SK-N-SH treated with all-trans-retinoic acid at 6 μM for 48 hours (cell line): ENCODE data around the gene SAMD8.
"Not testable (repeated sequence)": the region's sequence is repeated elsewhere in the genome, so short reads cannot be mapped to it uniquely, and the experiment has no call there.

ENCODE experiments used
- ATAC-seq: fragments of 200-7000 bp; cut with Tn5 transposase; 3 replicates; pipeline ENCODE4 v1.9.1; 2020; ENCODE audit warnings: mild to moderate bottlenecking, moderate library complexity
- ARNTL ChIP-seq: fragments of 450-650 bp; formaldehyde crosslinking; IDR thresholded peaks from 2 replicates; pipeline ENCODE4 v1.5.0; 2020; ENCODE audit warnings: low read depth, mild to moderate bottlenecking, moderate library complexity, borderline replicate concordance
- BACH2 ChIP-seq: fragments of 250-450 bp; sonication (Bioruptor Pico); IDR thresholded peaks from 2 replicates; pipeline ENCODE4 v1.9.0; 2021; ENCODE audit warnings: mild to moderate bottlenecking, borderline replicate concordance
- CSDC2 ChIP-seq: fragments of 250-450 bp; sonication (Bioruptor Pico); IDR thresholded peaks from 2 replicates; pipeline ENCODE4 v1.5.0; 2020; ENCODE audit warnings: mild to moderate bottlenecking, moderate library complexity
- ESRRG ChIP-seq: fragments of 250-450 bp; sonication (Bioruptor Pico); IDR thresholded peaks from 2 replicates; pipeline ENCODE4 v1.6.1; 2021; ENCODE audit warnings: mild to moderate bottlenecking
- GLIS3 ChIP-seq: fragments of 250-450 bp; sonication (Bioruptor Pico); IDR thresholded peaks from 2 replicates; pipeline ENCODE4 v1.5.0; 2020; ENCODE audit warnings: mild to moderate bottlenecking, moderate library complexity
- ISL1 ChIP-seq: fragments of 250-450 bp; sonication (Bioruptor Pico); IDR thresholded peaks from 2 replicates; pipeline ENCODE4 v2.1.2; 2022; ENCODE audit warnings: mild to moderate bottlenecking, moderate library complexity
- OSR1 ChIP-seq: fragments of 250-450 bp; sonication (Bioruptor Pico); IDR thresholded peaks from 2 replicates; pipeline ENCODE4 v1.8.0; 2022; ENCODE audit warnings: moderate library complexity, mild to moderate bottlenecking, inconsistent platforms
- PPARA ChIP-seq: fragments of 250-450 bp; sonication (Bioruptor Pico); IDR thresholded peaks from 2 replicates; pipeline ENCODE4 v1.5.0; 2020; ENCODE audit warnings: mild to moderate bottlenecking, borderline replicate concordance
- RARB ChIP-seq: fragments of 250-450 bp; sonication (Bioruptor Pico); IDR thresholded peaks from 2 replicates; pipeline ENCODE4 v1.8.0; 2021; ENCODE audit warnings: mild to moderate bottlenecking, moderate library complexity
- SNAI2 ChIP-seq: fragments of 250-450 bp; sonication (Bioruptor Pico); IDR thresholded peaks from 2 replicates; pipeline ENCODE4 v1.5.0; 2020; ENCODE audit warnings: mild to moderate bottlenecking, moderate library complexity
- TCF4 ChIP-seq: fragments of 250-450 bp; sonication (Bioruptor Pico); IDR thresholded peaks from 2 replicates; pipeline ENCODE4 v1.8.0; 2021; ENCODE audit warnings: mild to moderate bottlenecking, moderate library complexity, borderline replicate concordance
- ZC3H10 ChIP-seq: fragments of 250-450 bp; sonication (Bioruptor Pico); IDR thresholded peaks from 2 replicates; pipeline ENCODE4 v1.5.1; 2021; ENCODE audit warnings: mild to moderate bottlenecking, moderate library complexity
- ZFP3 ChIP-seq: fragments of 250-450 bp; sonication (Bioruptor Pico); IDR thresholded peaks from 2 replicates; pipeline ENCODE4 v1.5.0; 2020; ENCODE audit warnings: mild to moderate bottlenecking, moderate library complexity
- ZFP30 ChIP-seq: fragments of 450-650 bp; formaldehyde crosslinking; IDR thresholded peaks from 2 replicates; pipeline ENCODE4 v1.5.0; 2022; ENCODE audit warnings: mild to moderate bottlenecking, moderate library complexity
- ZNF565 ChIP-seq: fragments of 450-650 bp; formaldehyde crosslinking; conservative IDR thresholded peaks from 2 replicates; pipeline ENCODE4 v1.5.0; 2020; ENCODE audit warnings: low read depth, mild to moderate bottlenecking, moderate library complexity
- ZNF70 ChIP-seq: fragments of 450-650 bp; formaldehyde crosslinking; IDR thresholded peaks from 2 replicates; pipeline ENCODE4 v1.5.0; 2020; ENCODE audit warnings: mild to moderate bottlenecking, moderate library complexity
- ZNF8 ChIP-seq: fragments of 450-650 bp; formaldehyde crosslinking; IDR thresholded peaks from 2 replicates; pipeline ENCODE4 v1.5.0; 2020; ENCODE audit warnings: mild to moderate bottlenecking, moderate library complexity
- TF ChIP-seq, protein P1 (sequence below): fragments of 250-450 bp; sonication (Bioruptor Pico); IDR thresholded peaks from 2 replicates; pipeline ENCODE4 v1.8.0; 2021; ENCODE audit warnings: low read depth, mild to moderate bottlenecking, moderate library complexity, borderline replicate concordance
- TF ChIP-seq, protein P2 (sequence below): fragments of 250-450 bp; sonication (Bioruptor Pico); IDR thresholded peaks from 2 replicates; pipeline ENCODE4 v1.8.0; 2020; ENCODE audit warnings: mild to moderate bottlenecking, moderate library complexity, borderline replicate concordance
- TF ChIP-seq, protein P3 (sequence below): fragments of 250-450 bp; sonication (Bioruptor Pico); IDR thresholded peaks from 2 replicates; pipeline ENCODE4 v1.5.1; 2020; ENCODE audit warnings: low read depth, mild to moderate bottlenecking, moderate library complexity
- TF ChIP-seq, protein P4 (sequence below): fragments of 250-450 bp; sonication (Bioruptor Pico); IDR thresholded peaks from 2 replicates; pipeline ENCODE4 v1.5.1; 2021; ENCODE audit warnings: mild to moderate bottlenecking, moderate library complexity

Gene SAMD8

DNA sequence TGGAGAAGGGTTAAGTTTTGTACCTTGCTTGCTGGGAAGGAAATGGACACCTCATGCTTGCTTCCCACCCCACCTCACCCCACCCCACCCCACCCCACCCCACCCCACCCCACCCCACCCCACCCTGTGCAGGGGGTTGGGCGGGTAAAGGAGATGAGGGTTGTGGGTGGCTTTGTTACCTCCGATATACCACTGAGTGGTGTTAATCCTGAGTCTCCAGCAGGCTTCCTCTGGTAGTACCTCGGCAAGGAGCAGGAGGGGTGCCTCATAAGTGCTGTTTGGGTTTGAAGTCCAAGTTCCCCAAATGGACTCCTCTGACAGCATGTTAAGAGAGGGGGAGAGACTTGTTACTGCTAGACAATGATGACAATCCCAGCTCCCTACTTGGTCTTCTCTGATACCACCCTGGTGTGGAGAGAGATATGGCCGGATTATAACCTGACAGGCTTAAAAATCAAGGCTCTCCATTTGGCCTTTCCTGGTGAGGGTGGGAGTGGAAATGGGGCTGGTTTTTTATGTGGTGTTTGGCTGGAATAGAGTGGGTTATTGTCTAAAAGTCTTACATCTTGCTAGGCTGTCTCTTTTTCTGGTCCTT lies 11.7 kb downstream of the SAMD8 start:
- no peak for TF ChIP-seq TCF4 (CRISPR knock-in tag)
- no peak for TF ChIP-seq ARNTL (CRISPR knock-in tag)
- TF ChIP-seq CSDC2 = no peak
- ATAC-seq = no peak

DNA sequence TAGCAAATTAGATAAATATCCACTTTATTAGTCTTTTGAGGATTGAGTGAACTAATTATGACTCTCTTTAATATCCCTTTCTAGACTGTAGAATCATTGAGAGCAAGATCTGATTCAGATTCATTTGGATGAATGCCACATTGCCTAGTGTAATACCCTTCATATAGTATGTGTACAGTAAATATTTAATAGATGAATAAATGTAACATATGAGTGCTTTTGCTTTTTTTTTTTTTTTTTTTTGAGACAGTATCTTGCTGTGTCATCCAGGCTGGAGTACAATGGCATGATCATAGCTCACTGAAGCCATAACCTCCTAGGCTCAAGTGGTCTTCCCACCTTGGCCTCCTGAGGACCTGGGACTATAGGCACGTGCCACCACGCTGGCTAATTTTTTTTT lies 14.8 kb downstream of the SAMD8 start:
- ATAC-seq = no peak
- TF ChIP-seq SNAI2 (CRISPR knock-in tag) (no peak), OSR1 (CRISPR knock-in tag) (no peak), ARNTL (CRISPR knock-in tag) (no peak), CSDC2 (no peak), TCF4 (CRISPR knock-in tag) (no peak), BACH2 (CRISPR knock-in tag) (no peak), ESRRG (CRISPR knock-in tag) (no peak), ISL1 (CRISPR knock-in tag) (no peak), ZC3H10 (no peak)
- TF ChIP-seq, protein P1, sequence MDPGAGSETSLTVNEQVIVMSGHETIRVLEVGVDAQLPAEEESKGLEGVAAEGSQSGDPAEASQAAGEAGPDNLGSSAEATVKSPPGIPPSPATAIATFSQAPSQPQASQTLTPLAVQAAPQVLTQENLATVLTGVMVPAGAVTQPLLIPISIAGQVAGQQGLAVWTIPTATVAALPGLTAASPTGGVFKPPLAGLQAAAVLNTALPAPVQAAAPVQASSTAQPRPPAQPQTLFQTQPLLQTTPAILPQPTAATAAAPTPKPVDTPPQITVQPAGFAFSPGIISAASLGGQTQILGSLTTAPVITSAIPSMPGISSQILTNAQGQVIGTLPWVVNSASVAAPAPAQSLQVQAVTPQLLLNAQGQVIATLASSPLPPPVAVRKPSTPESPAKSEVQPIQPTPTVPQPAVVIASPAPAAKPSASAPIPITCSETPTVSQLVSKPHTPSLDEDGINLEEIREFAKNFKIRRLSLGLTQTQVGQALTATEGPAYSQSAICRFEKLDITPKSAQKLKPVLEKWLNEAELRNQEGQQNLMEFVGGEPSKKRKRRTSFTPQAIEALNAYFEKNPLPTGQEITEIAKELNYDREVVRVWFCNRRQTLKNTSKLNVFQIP (CRISPR knock-in tag) = no peak
- TF ChIP-seq, protein P2, sequence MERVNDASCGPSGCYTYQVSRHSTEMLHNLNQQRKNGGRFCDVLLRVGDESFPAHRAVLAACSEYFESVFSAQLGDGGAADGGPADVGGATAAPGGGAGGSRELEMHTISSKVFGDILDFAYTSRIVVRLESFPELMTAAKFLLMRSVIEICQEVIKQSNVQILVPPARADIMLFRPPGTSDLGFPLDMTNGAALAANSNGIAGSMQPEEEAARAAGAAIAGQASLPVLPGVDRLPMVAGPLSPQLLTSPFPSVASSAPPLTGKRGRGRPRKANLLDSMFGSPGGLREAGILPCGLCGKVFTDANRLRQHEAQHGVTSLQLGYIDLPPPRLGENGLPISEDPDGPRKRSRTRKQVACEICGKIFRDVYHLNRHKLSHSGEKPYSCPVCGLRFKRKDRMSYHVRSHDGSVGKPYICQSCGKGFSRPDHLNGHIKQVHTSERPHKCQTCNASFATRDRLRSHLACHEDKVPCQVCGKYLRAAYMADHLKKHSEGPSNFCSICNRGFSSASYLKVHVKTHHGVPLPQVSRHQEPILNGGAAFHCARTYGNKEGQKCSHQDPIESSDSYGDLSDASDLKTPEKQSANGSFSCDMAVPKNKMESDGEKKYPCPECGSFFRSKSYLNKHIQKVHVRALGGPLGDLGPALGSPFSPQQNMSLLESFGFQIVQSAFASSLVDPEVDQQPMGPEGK (CRISPR knock-in tag) = no peak
- TF ChIP-seq, protein P3, sequence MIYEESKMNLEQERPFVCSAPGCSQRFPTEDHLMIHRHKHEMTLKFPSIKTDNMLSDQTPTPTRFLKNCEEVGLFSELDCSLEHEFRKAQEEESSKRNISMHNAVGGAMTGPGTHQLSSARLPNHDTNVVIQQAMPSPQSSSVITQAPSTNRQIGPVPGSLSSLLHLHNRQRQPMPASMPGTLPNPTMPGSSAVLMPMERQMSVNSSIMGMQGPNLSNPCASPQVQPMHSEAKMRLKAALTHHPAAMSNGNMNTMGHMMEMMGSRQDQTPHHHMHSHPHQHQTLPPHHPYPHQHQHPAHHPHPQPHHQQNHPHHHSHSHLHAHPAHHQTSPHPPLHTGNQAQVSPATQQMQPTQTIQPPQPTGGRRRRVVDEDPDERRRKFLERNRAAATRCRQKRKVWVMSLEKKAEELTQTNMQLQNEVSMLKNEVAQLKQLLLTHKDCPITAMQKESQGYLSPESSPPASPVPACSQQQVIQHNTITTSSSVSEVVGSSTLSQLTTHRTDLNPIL (CRISPR knock-in tag) = no peak

DNA sequence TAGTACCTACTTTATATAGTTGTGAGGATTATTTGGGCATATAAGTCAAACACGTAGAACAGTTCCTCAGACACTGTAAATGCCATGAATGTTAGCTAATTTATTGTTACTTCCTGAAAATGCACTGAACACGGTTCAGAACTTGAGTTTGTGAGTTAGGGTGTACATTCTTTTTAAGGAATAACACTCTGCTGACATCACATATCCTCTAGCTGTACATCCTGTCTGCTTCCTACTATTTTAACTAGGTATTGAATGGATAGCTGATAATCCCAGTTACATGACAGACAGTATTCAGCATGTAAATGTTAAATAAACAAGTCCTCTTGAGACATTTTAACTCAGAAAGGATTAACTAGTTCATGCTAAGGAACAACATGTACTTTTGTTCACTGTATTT lies 16.0 kb downstream of the SAMD8 start:
- no peak for TF ChIP-seq OSR1 (CRISPR knock-in tag)
- no peak for TF ChIP-seq ZNF70 (CRISPR knock-in tag)
- TF ChIP-seq RARB (CRISPR knock-in tag) = no peak
- TF ChIP-seq, protein P2 (CRISPR knock-in tag) = no peak
- TF ChIP-seq CSDC2 = no peak
- no peak for TF ChIP-seq ESRRG (CRISPR knock-in tag)
- TF ChIP-seq, protein P3 (CRISPR knock-in tag) = no peak
- TF ChIP-seq BACH2 (CRISPR knock-in tag) = no peak
- TF ChIP-seq, protein P1 (CRISPR knock-in tag) = no peak
- TF ChIP-seq, protein P4, sequence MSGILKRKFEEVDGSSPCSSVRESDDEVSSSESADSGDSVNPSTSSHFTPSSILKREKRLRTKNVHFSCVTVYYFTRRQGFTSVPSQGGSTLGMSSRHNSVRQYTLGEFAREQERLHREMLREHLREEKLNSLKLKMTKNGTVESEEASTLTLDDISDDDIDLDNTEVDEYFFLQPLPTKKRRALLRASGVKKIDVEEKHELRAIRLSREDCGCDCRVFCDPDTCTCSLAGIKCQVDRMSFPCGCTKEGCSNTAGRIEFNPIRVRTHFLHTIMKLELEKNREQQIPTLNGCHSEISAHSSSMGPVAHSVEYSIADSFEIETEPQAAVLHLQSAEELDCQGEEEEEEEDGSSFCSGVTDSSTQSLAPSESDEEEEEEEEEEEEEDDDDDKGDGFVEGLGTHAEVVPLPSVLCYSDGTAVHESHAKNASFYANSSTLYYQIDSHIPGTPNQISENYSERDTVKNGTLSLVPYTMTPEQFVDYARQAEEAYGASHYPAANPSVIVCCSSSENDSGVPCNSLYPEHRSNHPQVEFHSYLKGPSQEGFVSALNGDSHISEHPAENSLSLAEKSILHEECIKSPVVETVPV (CRISPR knock-in tag) = no peak
- no peak for TF ChIP-seq ZFP3 (CRISPR knock-in tag)
- no peak for TF ChIP-seq ZFP30
- no peak for TF ChIP-seq ZC3H10
- TF ChIP-seq ZNF8 (CRISPR knock-in tag) = no peak
- TF ChIP-seq ARNTL (CRISPR knock-in tag) = no peak
- TF ChIP-seq ZNF565 (CRISPR knock-in tag) = no peak
- no peak for TF ChIP-seq GLIS3 (CRISPR knock-in tag)
- no peak for TF ChIP-seq SNAI2 (CRISPR knock-in tag)
- TF ChIP-seq PPARA (CRISPR knock-in tag) = no peak
- no peak for TF ChIP-seq TCF4 (CRISPR knock-in tag)
- ATAC-seq = peak; percentile 30; the same call in 1 of the 3 replicates

DNA sequence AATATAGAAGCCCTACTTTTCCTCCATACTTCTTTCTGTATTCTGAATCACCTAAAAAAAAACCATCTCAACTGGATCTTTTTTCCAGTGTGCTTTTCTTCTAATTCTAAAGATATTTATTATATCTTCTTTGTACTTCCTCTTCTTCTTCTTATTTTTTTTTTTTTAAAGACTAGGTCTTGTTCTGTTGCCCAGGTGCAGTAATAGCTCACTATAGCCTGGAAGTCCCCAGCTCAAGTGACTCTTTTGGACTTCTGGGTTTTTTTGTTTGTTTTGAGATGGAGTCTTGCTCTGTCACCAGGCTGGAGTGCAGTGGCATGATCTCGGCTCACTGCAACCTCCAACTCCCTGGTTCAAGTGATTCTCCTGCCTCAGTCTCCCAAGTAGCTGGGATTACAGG lies 17.5 kb downstream of the SAMD8 start:
- not testable (repeated sequence) for ATAC-seq
